Activated CD8-positive, alpha-beta T cell treated with anti-CD3 and anti-CD28 coated beads for 36 hours (primary cell): Measurements from ENCODE around the gene PRAC1. TPM values are rescaled to one million over a fixed set of nuclear protein-coding genes. Genes with fewer than 3 reads are reported as not detected.

Experiments used
- ATAC-seq: fragments of 200-7000 bp; cut with Tn5 transposase; one replicate; pipeline ENCODE4 v1.10.0; 2021; ENCODE audit warnings: mild to moderate bottlenecking, moderate library complexity
- CTCF ChIA-PET: fragments of 350-600 bp; sonication (Branson Sonifier 250); formaldehyde crosslinking; loops from one replicate; lab custom pipeline; 2021; ENCODE audit warnings: antibody characterized with exemption; lab: Charles Lee
- POLR2A ChIA-PET: fragments of 350-600 bp; sonication (Branson Sonifier 250); formaldehyde crosslinking; loops from one replicate; lab custom pipeline; 2021; ENCODE audit warnings: antibody characterized with exemption; lab: Charles Lee
- DNase-seq: peaks from one replicate; pipeline ENCODE4 v3.0.0-alpha.2; 2020
- H3K27ac Mint-ChIP-seq: one replicate; pipeline ENCODE4 v1.8.0; 2021; ENCODE audit warnings: mild to moderate bottlenecking, mixed read lengths
- H3K27me3 Mint-ChIP-seq: one replicate; pipeline ENCODE4 v1.8.0; 2021; ENCODE audit warnings: mixed read lengths
- H3K36me3 Mint-ChIP-seq: one replicate; pipeline ENCODE4 v1.8.0; 2021; ENCODE audit warnings: low read depth, mixed read lengths
- H3K4me1 Mint-ChIP-seq: one replicate; pipeline ENCODE4 v1.8.0; 2021; ENCODE audit warnings: low read depth, mixed read lengths
- H3K4me3 Mint-ChIP-seq: one replicate; pipeline ENCODE4 v1.8.0; 2021; ENCODE audit warnings: mild to moderate bottlenecking, moderate library complexity, mixed read lengths
- H3K9me3 Mint-ChIP-seq: one replicate; pipeline ENCODE4 v1.8.0; 2021; ENCODE audit warnings: mixed read lengths
- intact Hi-C: fragments of 100-400 bp; cut with micrococcal nuclease; formaldehyde crosslinking; loops from one replicate; pipeline ENCODE4 v1.10.0; 2022
- total RNA-seq, 2 experiments: library from RNA; stranded (reverse); gene quantifications; one replicate each; pipeline ENCODE4 v1.2.3, GENCODE V29; 2021
- TF ChIP-seq, protein P1 (sequence below): fragments of 200-600 bp; IDR thresholded peaks from one replicate; pipeline ENCODE4 v1.8.0; 2022; ENCODE audit warnings: antibody characterized with exemption, mild to moderate bottlenecking

The PRAC1 gene
- total RNA-seq, 2 experiments from 2014 or later = not detected

DNA sequence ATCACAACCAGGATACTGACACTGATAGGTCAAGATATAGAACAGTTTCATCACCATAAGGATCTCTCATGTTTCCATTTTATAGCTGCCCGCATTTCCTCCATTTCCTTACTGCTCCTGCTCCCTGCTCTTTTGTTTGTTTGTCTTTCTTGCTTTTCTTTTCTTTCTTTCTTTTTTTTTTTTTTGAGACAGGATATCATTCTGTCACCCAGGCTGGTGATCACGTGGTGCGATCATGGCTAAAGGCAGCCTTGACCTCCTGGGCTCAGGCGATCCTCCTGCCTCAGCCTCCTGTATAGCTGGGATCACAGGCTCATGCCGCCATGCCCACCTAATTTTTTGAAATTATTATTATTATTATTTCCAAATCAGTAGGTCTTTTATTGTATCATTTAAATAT is 31.7 kb downstream of the PRAC1 start:
- no peak overlapping the region for H3K4me3 Mint-ChIP-seq
- H3K27me3 Mint-ChIP-seq = peaks cover 7% of the 10 kb centered on the region
- POLR2A ChIA-PET = no interaction called here
- no peak for DNase-seq
- no peak overlapping the region for H3K27ac Mint-ChIP-seq
- no peaks in the 10 kb centered on the region for H3K4me1 Mint-ChIP-seq
- H3K36me3 Mint-ChIP-seq = no peaks in the 10 kb centered on the region
- no peak for ATAC-seq
- CTCF ChIA-PET = interaction anchor here (0.6 to 2.7 kb wide), 2 partner anchors 12 to 170 kb away, joined by 3 to 25 read pairs; no protein-coding TSS in a partner anchor
- peaks cover 3% of the 10 kb centered on the region for H3K9me3 Mint-ChIP-seq
- intact Hi-C loops = no loop called here
- TF ChIP-seq, protein P1, sequence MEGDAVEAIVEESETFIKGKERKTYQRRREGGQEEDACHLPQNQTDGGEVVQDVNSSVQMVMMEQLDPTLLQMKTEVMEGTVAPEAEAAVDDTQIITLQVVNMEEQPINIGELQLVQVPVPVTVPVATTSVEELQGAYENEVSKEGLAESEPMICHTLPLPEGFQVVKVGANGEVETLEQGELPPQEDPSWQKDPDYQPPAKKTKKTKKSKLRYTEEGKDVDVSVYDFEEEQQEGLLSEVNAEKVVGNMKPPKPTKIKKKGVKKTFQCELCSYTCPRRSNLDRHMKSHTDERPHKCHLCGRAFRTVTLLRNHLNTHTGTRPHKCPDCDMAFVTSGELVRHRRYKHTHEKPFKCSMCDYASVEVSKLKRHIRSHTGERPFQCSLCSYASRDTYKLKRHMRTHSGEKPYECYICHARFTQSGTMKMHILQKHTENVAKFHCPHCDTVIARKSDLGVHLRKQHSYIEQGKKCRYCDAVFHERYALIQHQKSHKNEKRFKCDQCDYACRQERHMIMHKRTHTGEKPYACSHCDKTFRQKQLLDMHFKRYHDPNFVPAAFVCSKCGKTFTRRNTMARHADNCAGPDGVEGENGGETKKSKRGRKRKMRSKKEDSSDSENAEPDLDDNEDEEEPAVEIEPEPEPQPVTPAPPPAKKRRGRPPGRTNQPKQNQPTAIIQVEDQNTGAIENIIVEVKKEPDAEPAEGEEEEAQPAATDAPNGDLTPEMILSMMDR = no peak

DNA sequence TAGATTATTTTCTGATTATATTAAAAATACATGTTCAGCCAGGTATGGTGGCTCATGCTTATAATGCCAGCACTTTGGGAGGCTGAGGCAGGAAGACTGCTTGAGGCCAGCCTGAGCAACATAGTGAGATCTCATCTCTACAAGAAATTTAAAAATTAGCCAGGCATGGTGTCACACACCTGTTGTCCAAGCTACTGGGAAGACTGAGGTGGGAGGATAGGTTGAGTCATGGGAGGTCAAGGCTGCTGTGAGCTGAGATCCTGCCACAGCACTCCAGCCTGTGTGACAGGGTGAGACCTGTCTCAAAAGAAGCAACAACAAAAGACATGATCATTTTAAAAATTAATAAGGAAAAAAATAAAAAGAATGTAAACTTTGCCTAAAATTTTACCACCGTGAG is 40.7 kb downstream of the PRAC1 start:
- Mint-ChIP-seq H3K27ac (no peak overlapping the region), H3K36me3 (no peaks in the 10 kb centered on the region), H3K4me1 (peaks cover 2% of the 10 kb centered on the region), H3K27me3 (peaks cover 15% of the 10 kb centered on the region), H3K4me3 (no peak overlapping the region), H3K9me3 (no peaks in the 10 kb centered on the region)
- no peak for DNase-seq
- no peak for ATAC-seq
- ChIA-PET POLR2A (no interaction called here), CTCF (interaction anchor here (1.1 to 4.3 kb wide), 4 partner anchors 14 to 203 kb away, joined by 3 to 66 read pairs (median 6); no protein-coding TSS in a partner anchor)
- intact Hi-C loops = no loop called here
- TF ChIP-seq, protein P1 = no peak

DNA sequence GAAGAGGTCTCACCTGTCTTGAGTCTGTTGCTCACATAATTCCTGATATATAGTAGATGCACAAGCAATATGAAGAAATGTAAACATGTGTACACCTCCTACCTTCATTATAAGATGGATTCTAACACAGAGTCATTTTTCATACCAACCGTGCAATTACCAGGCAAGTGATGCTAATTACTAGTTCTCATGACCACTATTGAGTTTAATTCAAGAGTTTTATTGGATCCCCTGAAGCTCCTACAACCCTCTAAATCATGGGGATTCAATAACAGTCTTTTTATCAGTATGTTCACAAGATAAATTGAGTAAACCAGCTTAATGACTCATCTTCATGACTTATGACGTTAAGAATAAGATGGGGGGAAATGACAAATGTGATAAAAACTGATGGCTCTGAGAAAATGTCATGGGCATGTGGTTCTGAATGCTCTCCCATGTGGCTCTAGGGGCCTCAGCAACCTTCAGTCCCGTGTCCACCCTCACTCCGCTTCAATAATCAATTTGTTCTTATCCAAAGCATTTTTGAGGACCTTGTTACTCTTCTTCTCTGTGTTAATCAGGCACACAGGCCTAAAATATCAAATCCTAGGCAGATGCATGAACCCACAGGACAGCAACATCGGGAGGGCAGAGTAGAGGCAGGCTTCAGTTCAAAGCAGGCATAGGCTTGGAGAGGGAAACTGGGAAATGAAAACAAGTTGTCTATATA is 42.8 kb downstream of the PRAC1 start:
- POLR2A ChIA-PET = interaction anchor here (0.6 to 1.0 kb wide), 2 partner anchors 9 to 402 kb away, joined by 3 to 4 read pairs; no protein-coding TSS in a partner anchor
- H3K27me3 Mint-ChIP-seq = peaks cover 18% of the 10 kb centered on the region
- no peak for DNase-seq
- ATAC-seq = no peak
- H3K27ac Mint-ChIP-seq = no peak overlapping the region
- no peaks in the 10 kb centered on the region for H3K36me3 Mint-ChIP-seq
- intact Hi-C loops = loop anchor here (2.0 to 10.0 kb wide), 3 partner anchors 113 to 355 kb away; no protein-coding TSS in a partner anchor
- H3K4me3 Mint-ChIP-seq = no peak overlapping the region
- CTCF ChIA-PET = interaction anchor here (0.8 to 4.9 kb wide), 67 partner anchors 8 to 385 kb away, joined by 3 to 83 read pairs (median 6); partner anchors contain the start of genes ATP5MC1, HOXB13, PRAC1 and PRAC2
- H3K4me1 Mint-ChIP-seq = peaks cover 2% of the 10 kb centered on the region
- TF ChIP-seq, protein P1 = no peak
- no peaks in the 10 kb centered on the region for H3K9me3 Mint-ChIP-seq

DNA sequence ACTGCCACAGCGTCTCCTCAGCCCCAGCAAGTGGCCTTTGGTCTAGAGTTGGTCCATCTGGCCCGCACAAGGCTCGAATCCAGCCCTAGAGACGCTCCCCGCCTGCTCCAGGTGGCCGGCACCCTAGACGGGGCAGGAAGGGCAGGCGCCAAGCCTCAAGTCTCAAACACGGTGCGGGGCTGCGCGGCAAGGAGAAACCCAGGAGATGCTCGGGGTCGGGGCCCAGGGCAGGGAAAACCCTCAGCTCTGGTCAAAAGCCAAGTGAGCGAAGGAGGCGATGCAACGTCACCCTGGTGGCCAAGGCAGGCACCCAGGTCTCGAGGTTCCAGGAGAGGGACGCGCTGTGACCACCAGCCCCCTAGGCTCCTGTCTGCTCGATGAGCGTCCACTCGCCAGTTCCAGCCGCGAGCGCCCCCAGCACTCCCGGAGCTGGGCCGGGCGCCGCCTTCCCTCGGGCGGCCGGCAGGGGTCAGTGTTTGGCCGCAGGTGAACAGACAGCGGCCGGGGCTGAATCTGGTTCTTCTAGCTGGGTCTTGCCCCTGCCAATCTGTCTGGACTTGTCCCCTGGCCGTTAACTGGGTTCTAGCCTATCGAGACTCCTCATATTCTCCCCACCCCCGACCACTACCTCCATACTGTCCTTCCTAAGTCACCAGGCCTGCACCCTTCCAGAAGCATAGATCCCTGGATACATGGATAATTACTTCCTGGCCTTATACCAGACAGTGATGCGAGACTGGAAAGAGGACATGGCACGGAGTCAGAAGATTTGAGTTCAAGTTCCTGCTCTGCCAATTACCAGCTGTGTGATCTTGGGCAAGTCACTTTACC is 44.0 kb downstream of the PRAC1 start:
- Mint-ChIP-seq H3K4me1 (peaks cover 2% of the 10 kb centered on the region), H3K27ac (no peak overlapping the region), H3K4me3 (no peak overlapping the region), H3K36me3 (no peaks in the 10 kb centered on the region), H3K27me3 (peaks cover 17% of the 10 kb centered on the region), H3K9me3 (no peaks in the 10 kb centered on the region)
- CTCF ChIA-PET = interaction anchor here (0.6 to 4.9 kb wide), 89 partner anchors 9 to 416 kb away, joined by 3 to 83 read pairs (median 5); partner anchors contain the start of genes ATP5MC1, HOXB13, PRAC1 and PRAC2
- peak; percentile 97 for ATAC-seq
- DNase-seq = peak; percentile 79
- POLR2A ChIA-PET = interaction anchor here (1.0 kb wide), 1 partner anchor 11 kb away, joined by 3 read pairs; no protein-coding TSS in a partner anchor
- TF ChIP-seq, protein P1 = peak; percentile 92
- intact Hi-C loops = loop anchor here (2.0 to 10.0 kb wide), 3 partner anchors 114 to 356 kb away; no protein-coding TSS in a partner anchor
